A549 treated with CpdA at 1 μM for 4 hours (cell line): ENCODE measurements around the gene UBL5. TPM values are rescaled to one million over a fixed set of nuclear protein-coding genes. Genes with fewer than 3 reads are reported as not detected.

Experiments used
- total RNA-seq: library from RNA; stranded (reverse); fragments of 200-300 nt; extraction: Qiagen RNA extraction; gene quantifications from 5 replicates; pipeline ENCODE4 v1.2.3, GENCODE V29; 2022; ENCODE audit warnings: low read depth

Gene UBL5
- total RNA-seq, result 419 to 506 TPM (median 439 TPM) in 5 replicates

GRCh38 chr19:9827289-9828238 lies at the start of gene UBL5:
Gene UBL5 (plus strand): TSS chr19:9827918. CDS start chr19:9828338, 420 bp downstream.

GRCh38 chr19:9818734-9819595 lies 8.8 kb upstream of the UBL5 start, which contains the start of gene FBXL12:
Gene FBXL12 (minus strand): TSS chr19:9819079. CDS start chr19:9818813, 266 bp downstream.

GRCh38 chr19:9834726-9835506 lies 7.2 kb downstream of the UBL5 start, which contains the start of gene PIN1:
Gene PIN1 (plus strand): TSS chr19:9835318. CDS start chr19:9835345, 27 bp downstream.

Other genes starting within 250 kb of the UBL5 start
- gene ZNF121, start 243.4 kb upstream of the UBL5 start, total RNA-seq, result 2.9 to 4.9 TPM (median 3.1 TPM) in 5 replicates
- gene ZNF561, start 206.7 kb upstream of the UBL5 start, total RNA-seq, result 8.6 to 17.5 TPM (median 9.4 TPM) in 5 replicates
- 6.4 to 8.2 TPM (median 6.5 TPM) in 5 replicates for gene ZNF562, start 152.8 kb upstream of the UBL5 start, total RNA-seq
- 0.35 to 2.2 TPM (median 1.4 TPM) in 5 replicates for gene ZNF846, start 59.2 kb upstream of the UBL5 start, total RNA-seq
- gene FBXL12, start 8.8 kb upstream of the UBL5 start, total RNA-seq, result 11.9 to 14.1 TPM (median 12.8 TPM) in 5 replicates
- 55.7 to 83.0 TPM (median 74.8 TPM) in 5 replicates for gene PIN1, start 7.4 kb downstream of the UBL5 start, total RNA-seq
- 8.2 to 12.7 TPM (median 11.7 TPM) in 5 replicates for gene OLFM2, start 108.6 kb downstream of the UBL5 start, total RNA-seq
- gene COL5A3, start 182.6 kb downstream of the UBL5 start, total RNA-seq, result 3.8 to 5.2 TPM (median 4.0 TPM) in 5 replicates
- gene RDH8, start 185.6 kb downstream of the UBL5 start, total RNA-seq, result 0.28 to 0.82 TPM (median 0.45 TPM) in 5 replicates